Suppressor macrophage (primary cell): ENCODE measurements around the gene TAS2R60.
"Not testable (repeated sequence)": the region's sequence is repeated elsewhere in the genome, so short reads cannot be mapped to it uniquely, and the experiment has no call there.

Source experiments
- DNase-seq, 4 experiments: peaks; one replicate each; pipeline ENCODE4 v3.0.0-alpha.2; 2020 to 2022

The TAS2R60 gene

DNA sequence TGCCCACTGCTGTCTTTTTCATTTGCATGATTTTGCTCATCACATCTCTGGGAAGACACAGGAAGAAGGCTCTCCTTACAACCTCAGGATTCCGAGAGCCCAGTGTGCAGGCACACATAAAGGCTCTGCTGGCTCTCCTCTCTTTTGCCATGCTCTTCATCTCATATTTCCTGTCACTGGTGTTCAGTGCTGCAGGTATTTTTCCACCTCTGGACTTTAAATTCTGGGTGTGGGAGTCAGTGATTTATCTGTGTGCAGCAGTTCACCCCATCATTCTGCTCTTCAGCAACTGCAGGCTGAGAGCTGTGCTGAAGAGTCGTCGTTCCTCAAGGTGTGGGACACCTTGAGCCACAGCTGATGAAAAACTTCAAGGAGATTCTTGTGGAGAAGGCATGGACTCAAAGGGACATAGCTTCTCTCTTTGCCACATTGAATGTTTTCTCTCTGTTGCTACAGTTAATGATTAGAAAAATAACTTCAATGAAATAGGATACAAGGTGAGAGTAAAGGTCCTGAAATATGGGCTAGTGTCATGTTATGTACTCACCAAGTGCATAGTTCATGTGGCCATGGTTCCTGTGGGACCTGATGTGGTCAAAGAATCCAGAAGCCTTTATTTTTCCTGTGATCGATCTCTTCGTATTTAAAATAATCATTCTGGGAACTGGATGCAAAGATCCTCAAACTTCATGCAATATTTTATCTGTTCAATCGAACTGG, 970 bp downstream of the TAS2R60 start:
- DNase-seq = no peak

DNA sequence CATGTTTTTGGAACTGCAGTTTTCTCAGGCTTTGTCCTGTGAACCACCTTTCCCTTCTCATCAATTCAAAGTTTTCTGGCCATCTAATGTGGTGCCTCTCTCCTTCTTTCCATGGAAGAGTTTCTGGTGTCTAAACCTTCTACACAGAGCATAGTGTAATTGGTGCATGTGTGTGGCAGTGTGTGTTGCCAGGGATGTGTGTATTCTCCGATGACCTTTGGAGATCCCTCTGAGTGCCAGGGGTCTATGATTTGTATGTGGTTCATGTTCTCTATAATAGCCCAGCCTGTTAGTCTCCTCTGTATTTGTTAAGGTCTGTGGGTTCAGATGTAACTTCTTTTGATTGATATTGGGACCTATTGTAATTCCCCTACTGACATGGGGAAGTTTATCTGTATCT, 1.5 kb downstream of the TAS2R60 start:
- no peak for DNase-seq

DNA sequence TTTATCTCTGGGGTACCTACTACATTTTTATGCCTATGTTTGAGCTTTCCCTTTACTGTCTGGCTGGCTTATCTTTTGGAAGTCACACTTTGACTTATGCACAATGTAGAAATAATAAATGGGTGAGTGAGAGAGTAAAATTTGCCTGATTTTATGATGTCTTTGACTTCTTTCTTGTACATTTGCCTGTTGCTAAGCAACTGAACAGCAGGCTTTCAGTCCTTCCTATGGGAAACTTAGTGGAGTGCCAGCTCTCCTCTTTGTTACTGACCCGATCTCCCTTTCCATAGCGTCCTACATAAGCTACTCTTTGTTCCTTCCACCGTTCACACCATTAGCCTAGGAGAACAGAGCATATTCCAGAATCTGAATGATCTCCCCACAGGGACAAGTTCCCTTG, 4.2 kb downstream of the TAS2R60 start:
- no peak for DNase-seq

DNA sequence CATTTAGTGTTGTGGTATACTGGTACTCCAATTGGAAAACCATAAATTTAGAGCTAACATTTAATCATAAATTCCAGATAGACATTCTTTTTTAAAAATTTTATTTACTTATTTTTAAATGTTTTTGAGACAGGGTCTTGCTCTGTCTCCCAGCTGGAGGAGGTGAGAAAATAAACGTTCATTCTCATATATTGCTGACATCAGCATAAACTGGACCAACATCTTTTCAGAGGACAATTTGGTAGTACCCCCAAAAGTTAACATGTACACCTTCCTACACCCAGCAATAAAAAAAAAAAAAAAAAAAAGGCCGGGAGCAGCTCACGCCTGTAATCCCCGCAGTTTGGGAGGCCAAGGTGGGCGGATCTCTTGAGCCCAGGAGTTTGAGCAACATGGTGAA, 5.2 kb downstream of the TAS2R60 start:
- no peak for DNase-seq

DNA sequence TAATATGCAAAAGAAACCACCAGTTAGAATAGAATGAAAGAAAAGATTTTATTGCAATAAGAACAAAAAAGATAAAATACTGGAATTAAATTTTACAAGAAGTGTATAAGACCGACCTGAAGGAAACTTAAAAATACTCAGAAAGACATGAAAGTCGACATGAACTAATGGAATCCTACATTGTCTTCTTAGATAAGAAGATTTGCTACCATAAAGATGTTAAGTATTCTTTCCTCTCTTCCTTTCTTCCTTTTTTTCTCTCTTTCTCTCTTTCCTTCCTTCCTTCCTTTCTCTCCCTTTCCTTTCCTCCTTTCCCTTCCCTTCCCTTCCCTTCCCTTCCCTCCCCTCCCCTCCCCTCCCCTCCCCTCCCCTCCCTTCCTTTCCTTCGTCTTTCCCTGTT, 6.5 kb downstream of the TAS2R60 start:
- no peak for DNase-seq

DNA sequence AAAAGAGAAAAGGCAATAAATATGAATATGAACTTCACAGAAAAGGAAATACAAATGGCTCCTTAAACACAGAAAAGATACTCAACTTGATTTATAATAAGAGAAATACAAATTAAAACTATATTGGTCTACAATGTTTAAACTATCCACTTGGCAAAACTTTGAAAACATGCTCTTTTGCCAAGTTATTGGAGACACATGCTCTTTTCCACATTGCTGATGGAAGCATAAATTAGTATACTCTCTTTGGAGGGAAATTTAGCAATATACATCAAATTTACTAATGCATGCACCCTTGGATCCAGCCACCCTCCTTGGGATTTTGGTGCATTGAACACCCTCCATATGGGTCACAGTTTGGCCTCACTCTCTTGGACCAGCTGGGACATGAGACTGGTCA, 7.9 kb downstream of the TAS2R60 start:
- DNase-seq = no peak

DNA sequence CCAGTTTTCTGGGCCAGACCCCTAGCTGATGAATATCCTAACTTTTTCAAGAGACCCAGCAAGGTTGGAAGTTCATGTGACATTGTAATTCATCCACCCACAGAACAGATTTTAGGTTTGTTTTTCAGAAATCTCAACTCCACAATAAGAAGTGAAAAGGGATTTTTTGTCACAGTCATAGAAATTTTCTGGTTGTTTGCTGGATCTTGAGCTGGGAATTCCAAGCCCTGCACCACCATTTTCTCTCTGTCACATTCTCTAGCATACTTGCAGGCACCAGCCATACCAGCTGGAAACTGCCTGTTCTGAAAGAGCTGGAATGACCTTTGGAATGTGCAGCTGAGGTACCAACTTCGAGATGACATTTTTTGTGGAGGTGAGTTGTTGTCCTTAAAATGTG, 8.5 kb downstream of the TAS2R60 start:
- no peak for DNase-seq

DNA sequence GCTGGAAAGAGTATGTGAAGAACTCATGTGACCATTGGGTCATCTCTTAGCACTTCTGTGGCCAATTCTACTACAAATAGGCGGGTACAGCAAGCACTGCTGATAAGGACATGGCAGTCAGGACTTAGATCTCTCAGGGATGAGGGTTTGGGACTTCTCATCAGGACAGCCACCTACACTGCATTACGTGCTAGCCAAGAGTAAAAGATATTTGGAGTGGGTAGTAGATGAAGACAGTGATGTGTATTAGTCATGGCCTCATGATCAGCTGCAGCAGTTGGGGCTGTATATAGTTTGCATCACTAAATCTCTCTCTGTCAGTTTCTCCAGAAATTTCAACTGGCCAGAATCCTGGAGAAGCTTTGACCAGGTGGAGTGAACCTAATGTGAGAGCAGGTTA, 9.2 kb downstream of the TAS2R60 start:
- peak; percentile 74 to 94 (median 85) for DNase-seq

DNA sequence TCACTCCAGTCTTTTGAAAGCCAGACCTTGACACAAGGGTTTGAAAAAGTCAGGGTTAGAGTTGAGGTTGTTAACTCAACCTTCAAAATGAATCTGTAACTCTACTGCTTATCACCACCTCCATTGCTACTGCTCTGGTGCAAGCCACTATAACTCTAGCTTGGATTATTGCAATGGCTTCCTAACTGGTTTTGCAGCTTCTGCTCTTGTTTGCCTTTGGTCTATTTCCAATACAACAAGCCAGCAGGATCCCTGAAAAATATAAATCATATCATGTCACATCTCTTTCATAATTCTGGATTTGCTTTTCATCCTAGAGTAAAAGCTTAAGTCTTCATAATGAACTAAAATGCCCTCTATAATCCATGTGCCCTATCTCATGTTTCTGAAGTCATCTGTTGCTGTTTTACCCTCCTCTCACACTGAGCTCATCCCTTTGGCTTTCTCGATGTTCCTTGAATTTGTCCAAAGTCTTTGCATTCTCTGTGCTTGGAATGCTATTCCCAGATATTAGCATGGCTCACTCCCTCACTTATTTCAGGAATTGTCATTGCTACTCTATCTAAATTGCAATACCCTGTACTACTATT, 10.9 kb downstream of the TAS2R60 start:
- DNase-seq = peak in 3 of 4 experiments; percentile 25 to 55 (median 35)

DNA sequence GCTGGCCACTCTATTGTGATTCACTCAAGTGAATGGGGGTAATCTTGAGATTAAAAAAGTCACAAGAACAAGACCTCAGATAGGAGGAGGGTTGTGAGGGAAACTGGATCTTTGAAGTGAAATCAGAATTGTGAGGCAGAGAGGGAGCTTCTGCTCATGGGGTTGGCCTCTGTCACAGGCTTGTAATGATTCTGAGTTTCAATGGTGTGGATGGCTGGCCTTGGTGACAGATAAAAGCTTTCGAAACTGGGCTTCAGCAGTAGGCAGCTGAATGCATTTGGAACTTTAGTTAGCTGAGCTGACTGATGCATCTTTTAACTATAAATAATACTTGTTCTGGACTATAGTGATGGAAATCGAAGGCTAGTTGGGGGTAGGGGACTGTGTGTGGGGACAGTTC, 12.2 kb downstream of the TAS2R60 start:
- peak; percentile 23 to 59 (median 52) for DNase-seq

DNA sequence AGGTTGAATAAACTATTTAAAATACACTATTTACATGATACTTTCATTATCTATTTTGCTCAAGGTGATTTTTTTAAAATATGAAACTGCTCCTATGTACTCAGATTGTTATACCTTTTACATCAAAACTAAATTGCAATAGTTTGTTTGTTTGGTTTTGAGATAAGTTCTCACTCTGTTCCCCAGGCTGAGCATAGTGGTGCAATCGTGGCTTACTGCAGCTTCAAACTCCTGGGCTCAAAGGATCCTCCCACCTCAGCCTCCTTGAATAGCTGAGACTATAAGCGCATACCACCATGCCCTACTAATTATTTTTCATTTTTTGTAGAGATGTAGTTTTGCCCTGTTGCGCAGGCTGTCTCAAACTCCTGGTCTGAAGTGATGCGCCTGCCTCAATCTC, 12.7 kb downstream of the TAS2R60 start:
- peak in 1 of 4 experiments; percentile 52 for DNase-seq

DNA sequence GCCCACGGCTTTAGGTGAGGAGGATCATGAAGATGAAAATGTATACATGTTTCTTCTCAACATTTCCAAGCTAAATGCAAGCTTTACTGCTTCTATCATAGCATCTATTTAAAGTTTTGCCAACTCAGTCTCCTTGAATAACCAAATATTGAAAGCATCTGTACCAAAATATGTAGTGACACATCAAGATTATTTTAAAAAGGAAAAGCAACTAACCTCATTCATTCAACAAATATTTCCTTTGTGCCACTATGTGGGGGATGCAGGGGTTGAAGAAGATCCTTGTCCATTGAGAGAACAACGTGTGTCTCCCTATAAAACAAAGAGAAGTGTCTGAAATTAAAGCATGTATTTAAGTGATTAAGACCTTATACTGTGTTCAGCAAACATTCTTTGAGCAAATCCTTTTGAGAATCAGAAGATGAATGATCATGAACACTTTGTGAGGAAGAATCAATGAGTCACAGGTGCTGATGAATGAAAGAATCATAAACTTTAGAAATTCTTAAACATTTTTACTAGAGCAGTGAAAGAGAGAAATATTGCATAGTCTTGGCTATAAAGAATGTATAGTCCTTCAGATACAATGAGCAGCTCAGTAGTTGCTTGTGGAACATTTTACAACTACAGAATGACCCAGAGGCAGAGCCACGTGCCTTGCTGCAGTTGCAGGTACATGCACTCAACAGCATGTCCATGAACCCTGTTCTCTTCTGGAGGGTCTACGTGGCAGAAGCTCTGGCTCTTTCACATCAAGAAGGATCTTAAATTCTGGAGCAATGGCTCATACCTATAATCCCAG, 13.9 kb downstream of the TAS2R60 start:
- DNase-seq = no peak

DNA sequence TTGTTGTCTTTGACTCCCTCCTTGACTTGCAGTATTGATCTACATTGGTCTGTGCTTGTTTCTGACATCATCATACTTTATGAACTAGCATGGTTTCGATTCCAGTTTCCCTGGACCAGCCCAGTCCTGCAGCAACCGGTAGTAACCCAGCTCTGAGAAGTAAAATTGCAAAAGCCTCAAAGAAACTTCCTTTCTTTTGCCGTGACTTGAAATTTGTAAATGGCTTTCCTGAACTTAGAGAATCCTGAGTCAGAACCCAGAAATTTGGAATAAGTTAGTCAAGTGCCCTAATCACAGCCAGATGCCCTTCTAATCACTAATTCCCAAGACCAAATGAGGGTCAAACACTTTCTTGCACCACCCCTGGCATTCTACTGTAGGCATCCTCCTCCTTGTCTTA, 15.0 kb downstream of the TAS2R60 start:
- peak; percentile 53 to 83 (median 80) for DNase-seq

DNA sequence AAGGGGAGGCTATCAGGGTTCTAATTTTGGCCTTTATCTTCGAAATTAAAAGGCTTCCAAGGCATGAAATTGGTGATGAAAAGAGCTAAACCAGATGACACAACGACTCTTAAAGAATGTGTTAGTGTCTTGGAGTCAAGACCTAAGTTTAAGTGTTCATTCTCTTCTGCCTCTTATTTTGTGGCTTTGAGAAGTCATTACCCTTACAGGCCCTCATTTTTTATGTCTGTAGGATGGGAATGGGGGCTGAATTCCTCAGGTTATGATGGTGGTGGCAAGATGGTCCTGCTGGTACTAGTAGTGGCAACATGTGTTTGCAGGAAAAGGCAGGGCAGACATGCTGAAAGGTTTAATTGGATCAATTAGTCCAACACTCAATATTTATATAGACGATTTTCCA, 15.4 kb downstream of the TAS2R60 start:
- no peak for DNase-seq

DNA sequence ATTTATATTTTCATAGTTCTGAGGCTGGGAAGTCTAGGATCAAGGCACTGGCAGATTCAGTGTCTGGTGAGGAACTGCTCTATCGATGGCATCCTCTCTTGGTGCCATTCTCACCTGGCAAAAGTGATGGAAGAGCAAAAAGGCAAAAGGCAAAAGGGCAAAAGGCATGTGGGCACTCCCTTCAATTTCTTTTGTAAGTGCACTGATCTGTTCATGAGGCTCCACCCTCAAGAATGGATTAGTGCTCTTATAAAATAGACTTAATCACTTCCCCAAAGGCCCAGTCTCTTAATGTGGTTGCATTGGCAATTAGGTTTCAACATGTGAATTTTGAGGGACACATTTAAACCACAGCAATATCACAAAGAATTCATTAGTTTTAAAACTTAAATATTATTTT, 16.1 kb downstream of the TAS2R60 start:
- no peak for DNase-seq

DNA sequence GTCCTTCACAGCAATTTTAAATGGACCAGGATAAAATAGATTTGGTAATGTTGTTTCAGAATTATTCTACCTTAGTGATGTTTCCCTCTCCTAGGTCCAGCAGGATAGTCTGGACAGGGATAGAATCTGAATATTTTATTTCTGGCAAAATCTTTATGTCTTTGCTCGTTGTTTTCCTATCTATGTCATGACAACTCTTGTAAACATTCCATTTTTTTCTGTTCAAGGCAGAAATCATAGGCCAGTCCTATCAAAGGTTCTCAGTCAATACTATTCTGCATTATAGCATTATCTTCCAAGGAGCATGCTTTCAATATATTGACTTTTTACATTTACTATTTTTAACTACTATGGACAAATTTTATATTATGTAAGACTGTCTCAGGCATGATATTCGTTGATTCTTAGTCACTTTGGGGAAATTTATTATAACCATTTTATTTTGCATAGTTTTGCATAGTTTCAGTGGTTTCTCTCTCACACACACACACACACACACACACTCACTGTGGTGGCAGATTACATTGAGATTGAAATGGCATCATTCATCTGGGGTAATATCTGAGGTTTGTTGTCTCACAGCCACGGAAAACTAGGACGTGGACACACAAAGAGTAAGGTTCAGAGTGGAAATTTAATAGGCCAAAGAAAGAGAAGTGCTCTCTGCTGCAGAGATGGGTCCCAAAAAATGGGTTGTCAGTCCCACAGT, 17.2 kb downstream of the TAS2R60 start:
- DNase-seq = no peak

DNA sequence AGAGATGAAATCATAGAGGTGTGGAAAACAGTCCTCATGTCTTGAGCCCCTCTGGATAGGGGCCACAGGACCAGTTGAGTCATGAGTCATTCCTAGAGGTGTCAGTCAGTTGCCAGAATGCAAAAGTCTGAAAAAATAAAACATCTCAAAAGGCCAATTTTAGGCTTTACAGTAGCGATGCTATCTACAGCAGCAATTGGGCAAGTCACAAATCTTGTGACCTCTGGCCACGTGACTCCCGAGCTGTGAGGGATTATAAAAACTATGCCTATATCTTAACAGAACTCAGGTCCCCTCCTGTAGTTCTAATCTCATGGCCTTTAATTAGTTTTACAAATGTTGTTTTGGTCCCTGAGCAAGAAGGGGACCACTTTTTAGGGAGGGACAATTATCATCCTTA, 18.8 kb downstream of the TAS2R60 start:
- peak in 3 of 4 experiments; percentile 44 to 47 (median 47) for DNase-seq

DNA sequence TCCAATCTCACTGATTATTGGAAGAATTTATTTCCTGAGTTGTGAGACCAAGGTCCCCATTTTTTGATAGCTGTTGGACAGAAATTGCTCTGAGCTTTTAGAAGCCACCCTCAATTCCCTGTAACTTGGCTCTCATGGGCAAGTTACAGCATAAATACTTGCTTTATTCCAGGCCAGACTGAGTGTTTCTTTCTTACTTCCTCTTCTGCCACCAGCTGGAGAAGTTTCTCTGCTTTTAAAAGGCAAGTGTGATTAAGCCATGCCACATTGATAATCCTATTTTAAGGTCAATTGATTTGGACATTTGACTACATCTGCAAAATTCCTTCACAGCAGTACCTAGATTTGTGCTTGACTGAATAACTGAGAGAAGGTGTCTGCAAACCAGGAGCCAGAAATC, 20.3 kb downstream of the TAS2R60 start:
- peak; percentile 35 to 74 (median 58) for DNase-seq

DNA sequence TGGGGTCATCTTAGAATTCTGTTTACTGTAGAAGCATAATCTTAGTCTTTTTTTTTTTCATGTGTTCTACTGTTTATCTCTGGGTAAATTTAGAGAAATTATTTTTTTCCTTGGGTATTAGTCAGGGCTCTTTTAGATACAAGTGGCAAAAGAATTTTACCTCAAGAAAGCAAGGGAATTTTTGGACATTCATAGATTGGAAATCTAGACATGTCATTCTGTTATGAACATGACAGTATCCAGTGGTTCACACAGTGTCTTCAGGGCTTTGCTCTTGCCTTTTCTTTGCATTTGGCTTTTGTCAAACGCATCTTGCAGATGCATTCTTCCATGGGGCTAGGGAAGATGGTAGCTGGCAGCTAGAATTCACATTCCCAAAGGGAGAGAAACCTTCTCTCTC, 20.7 kb downstream of the TAS2R60 start:
- no peak for DNase-seq

DNA sequence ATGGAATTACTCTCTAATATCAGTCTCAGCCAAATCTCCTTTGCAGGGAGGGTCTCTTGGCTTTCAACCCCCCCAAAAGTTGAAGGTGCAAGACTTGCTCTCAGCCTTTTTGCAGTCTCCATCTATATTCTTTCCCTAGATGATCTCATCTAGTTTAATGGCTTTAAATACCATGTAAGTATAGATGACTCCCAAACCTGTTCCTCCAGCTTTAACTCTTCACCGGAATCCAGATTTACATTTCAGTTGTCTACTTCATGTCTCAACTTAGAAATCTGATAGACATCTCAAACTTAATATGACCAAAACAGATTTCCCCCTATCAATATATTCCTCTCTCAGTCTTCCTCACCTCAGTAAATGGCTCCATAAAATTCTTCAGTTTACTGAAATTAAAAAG, 24.5 kb downstream of the TAS2R60 start:
- DNase-seq = no peak

DNA sequence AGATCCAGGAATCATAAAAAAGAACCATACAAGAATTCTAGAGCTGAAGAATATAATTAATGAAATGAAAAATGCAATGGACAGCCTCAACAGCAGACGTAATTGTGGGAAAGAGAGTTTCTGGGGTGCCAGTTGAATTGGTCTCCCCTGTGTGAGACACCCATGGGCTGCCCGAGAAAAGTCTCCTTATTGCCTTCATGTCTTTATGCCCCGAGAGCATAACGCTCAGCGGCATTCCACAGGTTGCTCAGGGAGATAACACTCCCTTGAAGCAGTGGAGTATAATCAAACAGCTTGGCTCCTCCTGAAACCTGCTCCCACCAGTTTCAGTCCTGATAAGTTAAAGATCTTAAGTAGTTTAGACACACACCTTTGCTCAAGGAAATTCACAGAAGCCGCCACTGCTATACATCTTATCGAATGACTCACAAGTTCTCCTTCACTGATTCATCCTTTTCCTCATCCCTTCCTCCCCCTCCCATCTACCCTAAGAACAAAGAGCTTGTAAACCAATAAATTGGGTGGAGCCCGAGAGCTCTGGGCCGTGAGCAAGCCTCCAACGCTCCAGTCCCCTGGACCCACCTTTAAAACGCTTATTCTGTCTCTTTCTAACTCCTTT, 28.9 kb downstream of the TAS2R60 start:
- DNase-seq = not testable (repeated sequence)

DNA sequence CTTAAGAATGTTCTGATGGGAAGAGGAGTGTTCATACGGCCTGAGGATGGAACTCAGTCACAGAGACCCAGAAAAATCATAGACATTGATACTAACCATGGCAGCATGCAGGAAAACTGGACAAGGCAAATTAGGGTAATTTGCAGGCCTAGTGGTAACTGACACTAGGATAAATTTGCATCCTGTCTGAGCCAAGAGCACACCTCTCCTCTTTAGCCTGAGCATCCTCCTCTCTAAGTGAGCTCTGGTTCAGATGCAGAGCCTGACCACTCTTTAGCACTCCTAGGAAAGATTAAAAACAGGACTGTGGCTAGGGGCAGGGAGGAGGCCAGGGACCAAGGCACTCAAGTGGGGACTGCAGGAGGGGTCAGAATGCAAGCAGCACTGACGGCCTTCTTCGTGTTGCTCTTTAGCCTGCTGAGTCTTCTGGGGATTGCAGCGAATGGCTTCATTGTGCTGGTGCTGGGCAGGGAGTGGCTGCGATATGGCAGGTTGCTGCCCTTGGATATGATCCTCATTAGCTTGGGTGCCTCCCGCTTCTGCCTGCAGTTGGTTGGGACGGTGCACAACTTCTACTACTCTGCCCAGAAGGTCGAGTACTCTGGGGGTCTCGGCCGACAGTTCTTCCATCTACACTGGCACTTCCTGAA, 34.4 kb downstream of the TAS2R60 start, which contains the start of gene TAS2R41:
Gene TAS2R41 (plus strand): TSS at position 373 of the 650 bp plus-strand sequence. CDS start 0 bp downstream, at position 373.
- DNase-seq = no peak
